ENCODE results near the gene SETD1B.

SETD1B gene

DNA sequence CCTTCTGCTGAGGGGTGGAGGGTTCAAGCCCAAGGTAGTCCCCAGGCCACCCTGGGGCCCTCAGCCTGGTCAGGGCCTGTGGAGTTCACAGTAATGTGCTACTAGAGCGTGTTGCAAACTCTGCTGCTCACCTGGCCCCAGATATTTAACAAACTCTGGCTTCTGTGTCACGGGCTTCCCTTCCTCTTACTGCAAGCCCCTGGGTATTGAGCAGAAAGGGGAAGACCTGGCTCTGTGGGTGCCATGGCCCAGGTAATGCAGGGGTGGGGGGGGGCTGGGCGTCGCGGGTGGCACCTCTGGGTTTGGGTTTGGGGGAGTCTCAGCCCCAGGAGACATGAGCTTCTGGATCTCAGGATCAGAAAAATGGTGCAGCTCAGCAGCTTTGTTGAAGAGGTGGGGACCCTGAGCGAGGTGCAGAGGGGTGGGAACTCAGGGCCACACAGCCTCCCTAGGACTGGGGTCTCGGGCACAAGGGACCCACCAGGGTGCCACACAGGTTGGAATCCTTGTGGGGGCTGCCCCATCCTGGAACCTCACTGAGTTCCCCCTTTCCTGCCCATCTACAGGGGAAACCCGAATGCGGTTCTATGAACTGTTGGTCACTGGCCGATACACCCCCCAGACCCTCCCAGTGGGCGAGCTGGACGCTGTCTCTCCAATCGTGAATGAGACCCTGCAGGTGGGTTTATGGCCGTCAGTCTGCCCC, 4.0 kb downstream of the SETD1B start:
- DNase-seq (ENCODE audit: low read depth, low spot score): no peak

DNA sequence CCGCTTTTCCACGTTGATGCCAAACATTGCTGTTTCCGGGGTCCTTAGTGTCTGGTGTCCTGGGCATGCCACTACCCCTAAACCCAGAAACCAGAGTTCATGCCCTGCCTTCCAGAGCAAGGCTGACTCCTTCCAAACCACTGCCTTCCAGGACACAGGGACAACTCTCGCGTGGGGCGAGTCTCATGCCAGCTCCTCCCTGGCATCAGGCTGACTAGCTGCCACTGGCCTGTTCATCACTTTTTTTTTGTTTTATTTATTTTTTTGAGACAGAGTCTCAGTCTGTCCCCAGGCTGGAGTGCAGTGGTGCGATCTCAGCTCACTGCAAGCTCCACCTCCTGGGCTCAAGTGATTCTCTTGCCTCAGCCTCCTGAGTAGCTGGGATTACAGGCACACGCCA, 4.8 kb downstream of the SETD1B start:
- DNase-seq (ENCODE audit: low read depth, low spot score): no peak

DNA sequence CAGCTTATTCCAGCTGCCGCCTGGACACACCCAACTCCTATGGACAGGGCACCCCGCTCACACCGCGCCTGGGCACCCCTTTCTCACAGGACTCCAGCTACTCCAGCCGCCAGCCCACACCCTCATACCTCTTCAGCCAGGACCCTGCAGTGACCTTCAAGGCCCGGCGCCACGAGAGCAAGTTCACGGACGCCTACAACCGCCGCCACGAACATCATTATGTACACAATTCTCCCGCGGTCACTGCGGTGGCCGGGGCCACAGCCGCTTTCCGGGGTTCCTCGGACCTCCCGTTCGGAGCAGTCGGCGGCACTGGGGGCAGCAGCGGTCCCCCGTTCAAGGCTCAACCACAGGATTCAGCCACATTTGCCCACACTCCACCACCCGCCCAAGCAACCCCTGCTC, 5.9 kb downstream of the SETD1B start:
- no peak for DNase-seq (ENCODE audit: low read depth, low spot score)

DNA sequence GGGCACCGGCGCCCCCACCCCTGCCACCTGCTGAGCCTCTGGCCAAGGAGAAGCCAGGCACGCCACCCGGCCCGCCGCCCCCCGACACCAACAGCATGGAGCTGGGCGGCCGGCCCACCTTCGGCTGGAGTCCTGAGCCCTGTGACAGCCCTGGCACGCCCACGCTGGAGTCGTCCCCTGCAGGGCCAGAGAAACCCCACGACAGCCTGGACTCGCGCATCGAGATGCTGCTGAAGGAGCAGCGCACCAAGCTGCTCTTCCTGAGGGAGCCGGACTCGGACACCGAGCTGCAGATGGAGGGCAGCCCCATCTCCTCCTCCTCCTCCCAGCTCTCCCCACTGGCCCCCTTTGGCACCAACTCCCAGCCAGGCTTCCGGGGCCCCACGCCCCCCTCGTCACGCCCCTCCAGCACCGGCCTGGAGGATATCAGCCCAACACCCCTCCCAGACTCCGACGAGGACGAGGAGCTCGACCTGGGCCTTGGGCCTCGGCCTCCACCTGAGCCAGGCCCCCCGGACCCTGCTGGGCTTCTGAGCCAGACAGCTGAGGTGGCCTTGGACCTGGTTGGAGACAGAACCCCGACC, 6.5 kb downstream of the SETD1B start:
- DNase-seq (ENCODE audit: low read depth, low spot score): no peak

DNA sequence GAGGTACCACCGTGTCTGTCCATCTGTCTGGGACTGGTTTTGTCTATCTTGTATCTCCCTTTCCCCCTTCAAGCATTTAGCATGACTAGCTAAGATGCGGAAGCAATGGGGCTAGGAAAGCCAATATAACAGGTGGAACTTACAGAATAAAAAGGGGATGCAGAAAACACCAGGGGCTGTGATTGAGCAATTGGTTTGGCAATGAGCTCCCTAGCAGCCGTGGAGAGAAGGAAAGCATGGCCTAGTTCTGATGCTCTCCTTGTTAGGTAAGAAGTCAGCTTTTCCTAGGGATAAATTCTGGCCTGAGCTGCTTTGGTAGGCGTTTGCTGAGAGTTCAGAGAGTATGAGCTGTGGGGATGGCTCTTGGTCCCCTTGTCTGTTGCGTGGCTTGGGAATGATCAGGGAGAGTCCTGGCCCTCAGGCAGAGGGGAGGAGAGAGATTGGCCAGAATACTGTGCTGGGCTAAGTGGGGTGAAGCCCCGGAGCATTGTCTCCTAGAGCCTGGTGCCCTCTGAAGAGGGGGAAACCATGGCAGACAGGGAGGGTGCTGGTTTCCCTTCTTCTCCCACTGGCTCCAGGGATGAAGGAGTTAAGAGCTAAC, 7.1 kb downstream of the SETD1B start:
- DNase-seq (ENCODE audit: low read depth, low spot score): no peak

DNA sequence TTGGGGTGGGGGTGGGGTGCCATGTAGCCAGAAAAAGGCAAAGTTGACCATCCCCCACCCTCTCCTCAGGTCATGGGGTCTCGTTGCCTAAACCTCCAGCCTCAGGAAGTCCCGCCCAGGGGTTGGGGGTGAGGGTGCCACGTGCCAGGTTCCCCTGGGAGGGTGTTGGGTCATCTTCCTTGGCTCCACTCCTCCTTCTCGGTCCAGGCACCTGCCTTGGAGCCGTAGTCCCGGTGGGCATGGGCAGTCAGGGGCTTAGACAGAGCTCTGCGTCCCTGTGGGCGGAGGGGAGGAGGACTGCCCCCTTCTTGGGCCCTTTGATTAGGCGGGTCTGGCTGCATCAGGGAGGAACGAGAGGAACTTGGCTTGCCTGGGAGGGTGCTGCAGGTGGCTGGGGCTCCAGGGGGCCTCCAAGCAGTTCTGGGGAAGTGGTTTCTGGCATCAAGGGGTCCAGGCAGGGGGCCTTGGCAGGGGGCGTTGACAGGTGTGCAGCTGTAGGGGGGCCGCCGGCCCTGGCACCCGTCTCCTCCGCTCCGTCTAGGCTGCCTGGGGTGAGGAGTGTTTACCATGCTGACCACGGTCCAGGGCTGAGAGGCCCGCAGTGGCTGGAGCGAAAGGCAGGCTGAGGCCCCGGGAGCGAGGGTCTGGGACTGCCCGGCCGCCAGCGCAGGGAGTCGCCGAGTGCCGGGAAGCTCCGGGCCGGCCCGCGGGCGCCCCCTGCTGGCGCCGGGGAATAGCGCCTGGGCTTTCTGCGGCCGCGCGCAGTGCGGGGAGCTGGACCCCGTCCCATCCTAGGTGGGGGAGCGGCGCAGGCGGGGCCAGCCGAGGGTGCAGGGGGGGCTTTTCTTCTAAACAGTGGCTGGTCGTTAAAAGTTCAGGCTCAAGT, 7.9 kb downstream of the SETD1B start:
- no peak for DNase-seq (ENCODE audit: low read depth, low spot score)

DNA sequence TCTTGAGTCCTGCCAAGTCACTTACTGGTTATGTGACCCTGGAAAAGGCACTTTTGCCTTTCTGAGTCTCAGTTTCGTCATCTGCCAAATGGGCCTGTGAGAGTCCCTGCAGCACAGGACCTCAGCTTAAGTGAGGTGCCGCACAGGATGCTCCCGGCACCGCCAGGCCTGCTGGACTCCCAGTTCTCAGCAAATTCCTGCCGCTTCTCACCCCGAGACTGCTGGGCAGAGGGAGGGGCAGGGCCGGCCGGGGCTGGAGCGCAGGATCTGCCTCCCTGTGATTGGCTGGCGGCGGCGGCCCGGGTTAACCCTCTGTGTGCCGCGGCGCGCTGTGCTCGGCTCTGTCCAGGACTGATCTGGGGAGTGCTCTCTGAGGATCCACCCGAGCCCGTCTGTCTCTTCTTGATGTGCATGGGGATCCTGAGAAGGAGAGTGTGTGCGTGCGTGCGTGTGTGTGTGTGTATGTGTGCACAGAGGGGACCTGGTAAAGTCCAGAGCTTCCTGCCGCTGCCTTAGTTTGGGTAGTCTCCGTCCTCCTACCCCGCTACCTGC, 8.6 kb downstream of the SETD1B start:
- no peak for DNase-seq (ENCODE audit: low read depth, low spot score)

DNA sequence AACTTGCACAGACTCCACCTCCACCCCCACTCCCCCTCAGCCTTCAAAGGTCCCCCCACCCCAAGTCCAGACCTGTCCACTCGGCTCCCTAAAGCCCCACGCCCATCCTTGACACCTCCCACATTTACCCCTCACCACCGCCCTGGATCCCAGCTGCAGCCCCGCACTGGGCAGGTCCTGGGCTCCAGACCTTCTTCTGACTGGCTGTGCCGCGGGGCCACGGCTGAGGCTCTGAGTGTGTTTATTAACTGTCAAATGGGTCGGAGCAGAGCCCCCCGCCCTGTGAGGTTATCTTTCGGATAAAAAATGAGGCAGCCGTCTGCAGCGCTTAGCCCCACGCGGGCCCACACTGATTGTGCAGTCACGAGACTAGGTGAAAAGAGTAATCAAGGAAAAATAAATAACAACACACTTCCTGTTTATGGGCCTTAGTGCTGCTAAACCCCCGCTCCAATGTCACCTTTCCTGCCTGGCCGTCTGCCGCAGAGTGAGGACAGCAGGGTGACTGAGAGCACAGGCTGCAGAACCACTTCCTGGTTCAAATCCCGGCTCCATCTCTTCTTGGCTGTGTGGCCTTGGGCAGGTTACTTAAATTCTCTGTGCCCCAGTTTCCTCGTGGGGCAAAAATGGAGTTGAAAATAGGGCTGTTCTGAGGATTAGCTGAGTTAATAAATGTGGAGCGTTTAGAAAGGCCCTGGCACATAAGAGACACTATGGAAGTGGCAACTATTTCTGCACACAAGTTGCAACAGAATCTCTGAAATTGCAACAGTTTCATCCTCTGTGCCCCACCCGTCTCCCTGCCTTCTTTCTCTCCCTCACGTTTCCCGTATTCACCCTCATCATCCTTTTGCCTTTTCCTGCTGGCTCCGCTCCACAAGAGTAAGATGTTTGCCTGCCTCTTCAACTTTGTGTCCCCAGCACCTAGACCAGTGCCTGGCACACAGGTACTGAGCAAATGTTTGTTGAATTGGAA, 9.4 kb downstream of the SETD1B start:
- no peak for DNase-seq (ENCODE audit: low read depth, low spot score)

DNA sequence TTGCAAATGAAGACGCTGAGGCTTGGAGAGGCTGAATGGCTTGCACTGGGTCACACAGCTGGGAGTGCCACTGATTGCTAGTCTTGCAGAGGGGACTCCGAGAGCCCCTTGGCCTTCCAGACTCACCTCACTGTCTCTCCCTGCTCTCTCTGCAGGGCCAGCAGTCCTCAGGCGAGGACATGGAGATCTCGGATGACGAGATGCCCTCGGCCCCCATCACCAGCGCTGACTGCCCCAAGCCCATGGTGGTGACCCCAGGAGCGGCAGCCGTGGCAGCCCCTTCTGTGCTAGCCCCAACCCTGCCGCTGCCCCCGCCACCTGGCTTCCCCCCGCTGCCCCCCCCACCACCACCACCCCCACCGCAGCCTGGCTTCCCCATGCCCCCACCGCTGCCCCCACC, 10.1 kb downstream of the SETD1B start:
- DNase-seq (ENCODE audit: low read depth, low spot score): no peak

DNA sequence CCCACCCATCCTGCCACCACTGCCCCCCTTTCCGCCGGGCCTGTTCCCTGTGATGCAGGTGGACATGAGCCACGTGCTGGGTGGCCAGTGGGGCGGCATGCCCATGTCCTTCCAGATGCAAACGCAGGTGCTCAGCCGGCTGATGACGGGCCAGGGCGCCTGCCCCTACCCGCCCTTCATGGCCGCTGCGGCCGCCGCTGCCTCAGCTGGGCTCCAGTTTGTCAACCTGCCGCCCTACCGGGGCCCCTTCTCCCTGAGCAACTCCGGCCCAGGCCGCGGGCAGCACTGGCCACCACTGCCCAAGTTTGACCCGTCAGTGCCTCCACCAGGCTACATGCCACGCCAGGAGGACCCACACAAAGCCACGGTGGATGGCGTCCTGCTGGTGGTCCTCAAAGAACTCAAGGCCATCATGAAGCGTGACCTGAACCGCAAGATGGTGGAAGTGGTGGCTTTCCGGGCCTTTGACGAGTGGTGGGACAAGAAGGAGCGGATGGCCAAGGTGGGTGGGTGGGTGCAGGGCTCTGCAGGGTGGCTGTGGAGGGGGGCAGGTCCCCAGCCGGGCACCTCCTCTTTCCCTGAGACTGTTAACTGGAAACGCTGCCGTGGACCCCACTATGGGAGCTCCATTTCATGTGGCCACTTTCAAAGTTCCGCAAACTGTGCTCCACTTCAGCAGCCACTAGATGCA, 10.8 kb downstream of the SETD1B start:
- no peak for DNase-seq (ENCODE audit: low read depth, low spot score)

DNA sequence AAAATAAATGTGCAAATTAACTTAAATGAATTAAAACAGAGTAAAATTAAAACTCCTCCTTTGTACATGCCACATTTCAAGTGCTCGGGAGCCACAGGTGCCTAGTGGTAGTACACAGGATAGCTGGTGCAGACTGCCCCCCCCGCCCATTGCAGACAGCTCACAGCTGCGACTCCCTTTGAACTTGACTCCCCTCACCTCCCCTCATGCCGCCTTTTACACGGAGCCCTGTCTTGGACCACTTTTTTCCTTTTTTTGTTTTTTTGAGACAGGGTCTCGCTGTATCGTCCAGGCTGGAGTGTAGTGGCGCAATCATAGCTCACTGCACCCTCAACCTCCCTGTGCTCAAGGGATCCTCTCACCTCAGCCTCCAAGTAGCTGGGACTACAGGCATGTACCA, 11.5 kb downstream of the SETD1B start:
- no peak for DNase-seq (ENCODE audit: low read depth, low spot score)

DNA sequence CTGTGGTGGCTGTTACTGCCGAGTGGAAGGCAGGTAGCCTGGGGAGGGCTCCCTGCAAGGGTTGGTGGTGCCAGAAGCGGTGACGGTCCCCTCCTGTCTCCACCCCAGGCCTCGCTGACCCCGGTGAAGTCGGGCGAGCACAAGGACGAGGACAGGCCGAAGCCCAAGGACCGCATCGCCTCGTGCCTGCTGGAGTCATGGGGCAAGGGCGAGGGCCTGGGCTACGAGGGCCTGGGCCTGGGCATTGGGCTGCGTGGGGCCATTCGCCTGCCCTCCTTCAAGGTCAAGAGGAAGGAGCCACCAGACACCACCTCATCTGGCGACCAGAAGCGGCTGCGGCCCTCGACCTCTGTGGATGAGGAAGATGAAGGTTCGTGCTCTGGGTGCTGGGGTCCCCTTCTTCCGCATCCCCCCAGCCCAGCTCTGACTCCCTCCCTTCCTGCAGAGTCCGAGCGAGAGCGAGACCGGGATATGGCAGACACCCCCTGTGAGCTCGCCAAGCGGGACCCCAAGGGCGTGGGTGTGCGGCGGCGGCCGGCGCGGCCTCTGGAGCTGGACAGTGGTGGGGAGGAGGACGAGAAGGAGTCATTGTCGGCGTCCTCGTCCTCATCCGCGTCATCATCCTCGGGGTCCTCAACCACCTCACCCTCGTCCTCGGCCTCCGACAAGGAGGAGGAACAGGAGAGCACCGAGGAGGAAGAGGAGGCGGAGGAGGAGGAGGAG, 13.3 kb downstream of the SETD1B start:
- no peak for DNase-seq (ENCODE audit: low read depth, low spot score)

DNA sequence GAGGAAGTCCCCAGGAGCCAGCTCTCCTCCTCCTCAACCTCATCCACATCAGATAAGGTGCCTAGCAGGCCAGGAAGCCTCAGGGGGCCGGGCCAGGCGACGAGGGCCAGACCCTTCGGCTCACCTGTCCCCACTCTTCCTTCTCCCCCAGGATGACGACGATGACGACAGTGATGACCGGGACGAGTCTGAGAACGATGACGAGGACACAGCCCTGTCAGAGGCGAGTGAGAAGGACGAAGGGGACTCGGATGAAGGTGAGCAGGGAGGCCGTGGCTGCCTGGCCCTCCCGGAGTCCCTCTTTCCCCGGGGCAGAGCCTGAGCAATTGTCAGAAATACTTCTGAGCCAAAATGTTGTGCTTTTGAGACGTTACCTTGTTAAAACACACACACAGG, 13.8 kb downstream of the SETD1B start:
- no peak for DNase-seq (ENCODE audit: low read depth, low spot score)

DNA sequence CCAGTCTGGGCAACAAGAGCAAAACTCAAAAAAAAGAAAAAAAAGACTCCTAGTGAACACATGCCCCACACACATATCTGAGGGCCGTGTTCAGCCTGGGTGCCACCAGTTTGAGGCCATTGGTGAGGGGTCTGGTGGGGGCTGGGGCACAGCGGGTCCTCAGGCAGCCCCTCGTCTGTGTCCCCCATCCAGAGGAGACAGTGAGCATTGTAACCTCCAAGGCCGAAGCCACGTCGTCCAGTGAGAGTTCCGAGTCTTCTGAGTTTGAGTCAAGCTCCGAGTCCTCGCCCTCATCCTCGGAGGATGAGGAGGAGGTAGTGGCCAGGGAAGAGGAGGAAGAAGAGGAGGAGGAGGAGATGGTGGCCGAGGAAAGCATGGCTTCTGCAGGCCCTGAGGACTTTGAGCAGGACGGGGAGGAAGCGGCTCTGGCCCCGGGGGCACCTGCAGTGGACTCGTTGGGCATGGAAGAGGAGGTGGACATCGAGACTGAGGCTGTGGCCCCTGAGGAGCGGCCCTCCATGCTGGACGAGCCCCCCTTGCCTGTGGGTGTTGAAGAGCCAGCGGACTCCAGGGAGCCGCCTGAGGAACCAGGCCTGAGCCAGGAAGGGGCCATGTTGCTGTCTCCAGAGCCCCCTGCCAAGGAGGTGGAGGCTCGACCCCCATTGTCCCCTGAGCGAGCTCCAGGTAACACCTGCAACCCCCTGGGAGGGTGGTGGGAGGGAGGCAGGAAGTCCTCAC, 15.6 kb downstream of the SETD1B start:
- no peak for DNase-seq (ENCODE audit: low read depth, low spot score)

DNA sequence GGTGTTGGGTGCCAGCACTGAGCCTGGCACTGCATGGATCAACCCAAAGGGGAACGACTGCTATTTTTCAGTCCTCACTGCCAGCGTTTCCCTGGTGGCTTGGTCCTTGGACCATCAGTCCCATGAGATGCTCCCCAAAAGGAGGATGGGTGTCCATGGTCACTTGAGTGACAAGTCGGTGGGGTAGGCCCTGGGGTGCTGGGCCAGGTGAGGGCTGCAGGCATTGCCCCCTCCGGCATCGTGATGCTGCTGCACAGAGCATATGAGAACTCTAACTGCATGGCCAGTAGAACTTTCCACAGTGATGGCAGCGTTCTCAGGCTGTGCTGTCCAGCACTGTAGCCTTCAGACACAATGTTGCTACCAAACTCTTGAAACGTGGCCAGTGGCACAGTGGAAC, 16.2 kb downstream of the SETD1B start:
- no peak for DNase-seq (ENCODE audit: low read depth, low spot score)

DNA sequence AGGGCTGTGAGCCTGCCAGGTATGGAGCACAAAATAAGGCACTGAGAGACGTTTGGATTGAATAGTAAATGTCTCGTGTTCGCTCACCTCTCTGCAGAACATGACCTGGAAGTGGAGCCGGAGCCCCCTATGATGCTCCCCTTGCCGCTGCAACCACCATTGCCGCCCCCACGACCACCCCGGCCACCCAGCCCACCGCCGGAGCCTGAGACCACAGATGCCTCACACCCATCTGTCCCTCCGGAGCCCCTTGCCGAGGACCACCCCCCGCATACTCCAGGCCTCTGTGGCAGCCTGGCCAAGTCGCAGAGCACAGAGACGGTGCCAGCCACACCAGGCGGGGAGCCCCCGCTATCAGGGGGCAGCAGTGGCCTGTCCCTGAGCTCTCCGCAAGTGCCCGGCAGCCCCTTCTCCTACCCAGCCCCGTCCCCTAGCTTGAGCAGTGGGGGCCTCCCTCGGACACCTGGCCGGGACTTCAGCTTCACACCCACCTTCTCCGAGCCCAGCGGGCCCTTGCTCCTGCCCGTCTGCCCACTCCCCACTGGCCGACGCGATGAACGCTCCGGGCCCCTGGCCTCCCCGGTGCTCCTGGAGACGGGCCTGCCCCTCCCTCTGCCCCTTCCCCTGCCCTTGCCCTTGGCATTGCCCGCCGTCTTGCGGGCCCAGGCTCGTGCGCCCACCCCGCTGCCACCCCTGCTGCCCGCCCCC, 18.7 kb downstream of the SETD1B start:
- no peak for DNase-seq (ENCODE audit: low read depth, low spot score)

DNA sequence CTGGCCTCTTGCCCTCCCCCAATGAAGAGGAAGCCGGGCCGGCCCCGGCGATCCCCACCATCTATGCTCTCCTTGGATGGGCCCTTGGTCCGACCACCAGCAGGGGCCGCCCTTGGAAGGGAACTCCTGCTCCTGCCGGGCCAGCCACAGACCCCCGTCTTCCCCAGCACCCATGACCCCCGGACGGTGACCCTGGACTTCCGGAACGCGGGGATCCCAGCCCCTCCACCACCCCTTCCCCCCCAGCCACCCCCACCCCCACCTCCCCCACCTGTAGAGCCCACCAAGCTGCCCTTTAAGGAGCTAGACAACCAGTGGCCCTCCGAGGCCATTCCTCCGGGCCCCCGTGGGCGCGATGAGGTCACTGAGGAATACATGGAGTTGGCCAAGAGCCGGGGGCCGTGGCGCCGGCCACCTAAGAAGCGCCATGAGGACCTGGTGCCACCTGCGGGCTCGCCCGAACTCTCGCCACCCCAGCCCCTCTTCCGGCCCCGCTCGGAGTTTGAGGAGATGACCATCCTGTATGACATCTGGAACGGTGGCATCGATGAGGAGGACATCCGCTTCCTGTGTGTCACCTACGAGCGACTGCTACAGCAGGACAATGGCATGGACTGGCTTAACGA, 19.4 kb downstream of the SETD1B start:
- DNase-seq (ENCODE audit: low read depth, low spot score): no peak

DNA sequence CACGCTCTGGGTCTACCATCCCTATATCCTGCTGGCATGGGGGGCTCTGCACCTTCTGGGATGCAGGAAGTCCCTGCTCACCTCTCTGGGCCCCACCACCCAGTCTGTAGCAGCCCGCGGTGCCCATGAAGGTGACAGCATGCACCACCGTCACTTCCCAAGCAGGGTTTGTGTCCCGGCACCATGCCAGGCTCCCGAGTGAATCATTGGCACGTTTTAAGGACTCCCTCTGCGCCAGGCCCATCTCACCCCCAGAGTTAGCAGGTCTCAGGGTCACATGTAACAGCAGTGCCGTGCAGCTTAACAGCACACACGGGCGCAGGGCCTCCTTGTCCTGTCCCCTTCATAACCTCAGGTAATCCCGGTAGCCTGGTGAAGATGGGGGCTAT, 19.9 kb downstream of the SETD1B start:
- DNase-seq (ENCODE audit: low read depth, low spot score): no peak
